Mammary epithelial cell (primary cell): ENCODE results near the gene RPP40.

Experiments
- CTCF ChIP-seq, 2 donors: IDR thresholded peaks in 1 of 2; conservative IDR thresholded peaks in 1 of 2; 2 replicates each; pipeline ENCODE4 v1.5.1; 2011 to 2012; ENCODE audit warnings: inconsistent platforms in 2 of 2, low read length in 2 of 2, mild to moderate bottlenecking in 2 of 2, control low read depth in 1 of 2, low read depth in 1 of 2; ENCODE audit not compliant: insufficient read depth in 1 of 2; ENCODE audit errors: extremely low read depth in 1 of 2
- EZH2 ChIP-seq: IDR thresholded peaks from 2 replicates; pipeline ENCODE4 v1.6.1; 2012; ENCODE audit warnings: low read length, inconsistent platforms, borderline replicate concordance

- no peak for TF ChIP-seq CTCF (conservative IDR thresholded peaks at IDR 0.05 in 1 of 2, IDR thresholded peaks at IDR 0.05 in 1 of 2; ENCODE audit: extremely low read depth in 1 of 2, insufficient read depth in 1 of 2, low read depth in 1 of 2, low read length in 2 of 2)
- no peak for TF ChIP-seq EZH2
These were observed 6.0 kb downstream of the RPP40 start for GRCh38 chr6:4997862-4998261.
